ENCODE measurements around the gene CCDC170. TPM values are rescaled to one million over a fixed set of nuclear protein-coding genes. Genes with fewer than 3 reads are reported as not detected.

The CCDC170 gene
- total and polyA plus RNA-seq, 9 of the 15 experiments (the other 6 are each of a cell fraction or from before 2014, with no cell fraction given): 0.01 to 0.18 (median 0.05) TPM; not detected in 6

DNA sequence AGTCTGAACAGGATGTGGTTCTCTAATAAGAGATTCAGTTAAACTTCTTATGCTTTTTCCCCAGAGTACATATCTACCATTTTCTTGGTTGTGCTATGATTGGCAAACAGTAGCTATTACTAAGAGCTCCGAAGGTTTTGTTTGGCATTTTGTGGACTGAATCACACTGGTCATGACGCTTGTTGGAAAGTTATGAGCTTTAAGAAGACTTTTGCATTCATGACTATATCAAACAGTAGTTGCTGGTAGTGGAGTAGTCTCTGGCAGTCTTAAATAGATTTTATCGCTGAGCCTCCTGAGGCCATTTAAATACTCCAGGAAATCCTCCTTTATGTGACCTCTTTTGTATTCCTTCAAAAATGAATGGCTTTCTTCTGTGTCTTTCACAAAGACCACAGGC is 40.8 kb downstream of the CCDC170 start:
- DNase-seq (ENCODE audit: extremely low read depth in 1 of 4, low spot score in 3 of 4): no peak
- Histone ChIP-seq H2AFZ (ENCODE audit: low read depth, low read length) (no peak overlapping the region), H3K9me1 (ENCODE audit: control insufficient read depth, insufficient read depth, low read length) (no peaks in the 10 kb centered on the region), H3K79me2 (ENCODE audit: control insufficient read depth, insufficient read depth, low read length) (no peaks in the 10 kb centered on the region), H3K4me1 (replicated peaks in 1 of 2; ENCODE audit: control insufficient read depth in 2 of 2, insufficient read depth in 2 of 2, low read length in 2 of 2) (no peaks in the 10 kb centered on the region), H3K9me3 (replicated peaks; ENCODE audit: control insufficient read depth, insufficient read depth, low read depth, low read length) (no peaks in the 10 kb centered on the region), H3K9ac (ENCODE audit: insufficient read depth in 1 of 2, low read depth in 2 of 2, low read length in 2 of 2) (no peak overlapping the region), H4K20me1 (replicated peaks; ENCODE audit: control insufficient read depth, insufficient read depth, low read length) (no peaks in the 10 kb centered on the region), H3K36me3 (ENCODE audit: control insufficient read depth, insufficient read depth, low read length) (no peaks in the 10 kb centered on the region), H3K4me2 (ENCODE audit: insufficient read depth, low read length) (no peak overlapping the region), H3K4me3 (no peak overlapping the region), H3K27ac (ENCODE audit: extremely low read depth, low read depth, low read length) (no peak overlapping the region), H3K27me3 (ENCODE audit: control insufficient read depth in 2 of 2, insufficient read depth in 2 of 2, low read length in 2 of 2) (peaks cover 0 to 2% of the 10 kb centered on the region in 2 experiments; a peak in 1 of 5 replicates)
- CTCF ChIA-PET (ENCODE audit: low intra/inter-chr PET ratio): no interaction called here
- TF ChIP-seq RBBP5 (IDR thresholded peaks at IDR 0.05; ENCODE audit: borderline replicate concordance, insufficient read depth, low read length, poor library complexity, severe bottlenecking): no peak
- TF ChIP-seq AFF1 (IDR thresholded peaks at IDR 0.05; ENCODE audit: low read depth in 1 of 2, partially characterized antibody in 2 of 2): no peak
- no peak for TF ChIP-seq ZNF311 (CRISPR knock-in tag; IDR thresholded peaks at IDR 0.05)
- no peak for TF ChIP-seq CC2D1A (IDR thresholded peaks at IDR 0.05)
- TF ChIP-seq HMG20B (CRISPR knock-in tag; IDR thresholded peaks at IDR 0.05): no peak
- TF ChIP-seq SMARCA5 (IDR thresholded peaks at IDR 0.05): no peak
- TF ChIP-seq SNIP1 (IDR thresholded peaks at IDR 0.05; ENCODE audit: low read depth): no peak
- no peak for TF ChIP-seq HNRNPH1 (optimal IDR thresholded peaks at IDR 0.05; ENCODE audit: low read depth, low read length)
- no peak for TF ChIP-seq TBL1XR1 (IDR thresholded peaks at IDR 0.05; ENCODE audit: low read length in 2 of 2)
- no peak for TF ChIP-seq EWSR1 (IDR thresholded peaks at IDR 0.05; ENCODE audit: borderline replicate concordance, low read depth, partially characterized antibody)
- FAIRE-seq: no peak
- BruUV-seq (replicated peaks): no TSS peak
- intact Hi-C loops (cut with micrococcal nuclease) (no loop called here), in situ Hi-C loops (cut with MboI) (no loop called here)
- no peak for ATAC-seq
- POLR2A ChIA-PET: no interaction called here
- WGBS (ENCODE audit: insufficient coverage, low coverage, missing lambda C conversion rate): 0% methylated on average over 3 of the region's 3 CpGs
